ENCODE measurements around the gene PUM2. TPM values are rescaled to one million over a fixed set of nuclear protein-coding genes. Genes with fewer than 3 reads are reported as not detected.

Gene PUM2
- total and polyA plus RNA-seq, 2 of the 8 experiments (the other 6 are each of a cell fraction or from before 2014, with no cell fraction given), result 46.6 to 114 TPM

- Histone ChIP-seq H4K5ac (ENCODE audit: insufficient read length, low read depth, low read length) (no peak overlapping the region), H2BK120ac (replicated peaks; ENCODE audit: low read depth, low read length) (no peak overlapping the region), H3K14ac (ENCODE audit: insufficient read length) (no peak overlapping the region), H3K36me3 (ENCODE audit: control insufficient read depth in 2 of 4, insufficient read depth in 4 of 4, low read length in 3 of 4) (peaks cover 0 to under 1% (median 0%) of the 10 kb centered on the region in 4 experiments; a peak in 1 of 8 replicates), H3K4ac (replicated peaks; ENCODE audit: insufficient read length, low read depth, low read length) (no peak overlapping the region), H2AFZ (ENCODE audit: low read length) (no peak overlapping the region), H3K56ac (replicated peaks; ENCODE audit: insufficient read length, low read depth, low read length) (no peak overlapping the region), H2BK5ac (ENCODE audit: low read depth, low read length) (peak overlapping the region; percentile 78; the same call in 1 of the 2 replicates), H4K91ac (replicated peaks; ENCODE audit: insufficient read length, low read length) (no peak overlapping the region), H3K9me3 (ENCODE audit: insufficient read depth in 2 of 2, low read depth in 1 of 2, low read length in 1 of 2) (no peaks in the 10 kb centered on the region), H4K20me1 (replicated peaks in 1 of 2; ENCODE audit: control insufficient read depth in 1 of 2, insufficient read depth in 2 of 2, low read length in 2 of 2) (no peaks in the 10 kb centered on the region), H3K23ac (ENCODE audit: insufficient read length) (no peak overlapping the region), H3K79me1 (ENCODE audit: low read depth, low read length) (no peaks in the 10 kb centered on the region), H2BK20ac (ENCODE audit: low read length) (0 out of 2 replicates have a peak overlapping the region, but pooled peaks have one; percentile 32), H3K4me1 (replicated peaks in 1 of 4; ENCODE audit: control insufficient read depth in 3 of 4, insufficient read depth in 4 of 4, low read length in 3 of 4) (peaks cover 0 to 8% (median 2%) of the 10 kb centered on the region in 4 experiments; a peak in 5 of 7 replicates), H2BK15ac (ENCODE audit: low read length) (0 out of 2 replicates have a peak overlapping the region, but pooled peaks have one; percentile 46), H3K9ac (replicated peaks in 1 of 4; ENCODE audit: extremely low read depth in 1 of 4, low read depth in 3 of 4, low read length in 3 of 4) (no peak overlapping the region), H3K4me2 (ENCODE audit: insufficient read depth in 1 of 2, low read depth in 2 of 2, low read length in 2 of 2) (no peak overlapping the region), H4K8ac (ENCODE audit: extremely low read depth, insufficient read depth, low read length) (no peak overlapping the region), H2AK5ac (ENCODE audit: low read depth, low read length) (no peak overlapping the region), H3K18ac (ENCODE audit: extremely low read depth, low read length) (no peak overlapping the region; the same call in 1 of the 2 replicates), H3K27ac (ENCODE audit: low read depth, low read length) (0 out of 2 replicates have a peak overlapping the region, but pooled peaks have one; percentile 3), H3K27me3 (replicated peaks in 1 of 4; ENCODE audit: control insufficient read depth in 3 of 4, extremely low read depth in 1 of 4, insufficient read depth in 3 of 4, low read length in 3 of 4) (no peaks in the 10 kb centered on the region; a peak in 1 of 7 replicates), H3K23me2 (ENCODE audit: low read depth, low read length) (no peaks in the 10 kb centered on the region), H2BK12ac (ENCODE audit: low read depth, low read length) (peak overlapping the region; percentile 77; the same call in 1 of the 2 replicates), H3K79me2 (ENCODE audit: control insufficient read depth in 1 of 2, insufficient read depth in 2 of 2, low read length in 2 of 2) (no peaks in the 10 kb centered on the region), H3K4me3 (ENCODE audit: extremely low read depth in 1 of 4, insufficient read depth in 2 of 4, low read depth in 3 of 4, low read length in 4 of 4) (no peak overlapping the region)
- WGBS, 2 experiments (ENCODE audit: extremely low coverage in 1 of 2, insufficient coverage in 1 of 2, insufficient read length in 1 of 2, insufficient replicate concordance in 2 of 2, low coverage in 1 of 2, low lambda C conversion rate in 2 of 2, missing lambda C conversion rate in 1 of 2), result 79% methylated on average over 9 of the region's 9 CpGs; no CpG with 5 or more reads in 1 of the 2 experiments
- FAIRE-seq (no peak), DNase-seq (ENCODE audit: low read depth in 1 of 2, low spot score in 2 of 2) (peak in 1 of 2 experiments; percentile 58)
- TF ChIP-seq YY1 (IDR thresholded peaks at IDR 0.05; ENCODE audit: low read depth, low read length) (no peak), POLR2A (IDR thresholded peaks at IDR 0.05; ENCODE audit: control extremely low read depth in 1 of 2, low read depth in 2 of 2, low read length in 2 of 2) (peak in 1 of 2 experiments; percentile 24; a peak in 1 of 3 replicates), SRF (IDR thresholded peaks at IDR 0.05; ENCODE audit: low read depth, low read length) (peak; percentile 70), RAD21 (IDR thresholded peaks at IDR 0.05 in 1 of 2, conservative IDR thresholded peaks at IDR 0.05 in 1 of 2; ENCODE audit: low read depth in 2 of 2, low read length in 2 of 2) (peak in 1 of 2 experiments; percentile 3; a peak in 2 of 4 replicates), E2F6 (IDR thresholded peaks at IDR 0.05) (peak; percentile 47; the same call in 1 of the 2 replicates), CTBP2 (IDR thresholded peaks at IDR 0.05; ENCODE audit: borderline replicate concordance, insufficient read depth, insufficient read length, low read length) (no peak)
- TF ChIP-seq, protein P1, sequence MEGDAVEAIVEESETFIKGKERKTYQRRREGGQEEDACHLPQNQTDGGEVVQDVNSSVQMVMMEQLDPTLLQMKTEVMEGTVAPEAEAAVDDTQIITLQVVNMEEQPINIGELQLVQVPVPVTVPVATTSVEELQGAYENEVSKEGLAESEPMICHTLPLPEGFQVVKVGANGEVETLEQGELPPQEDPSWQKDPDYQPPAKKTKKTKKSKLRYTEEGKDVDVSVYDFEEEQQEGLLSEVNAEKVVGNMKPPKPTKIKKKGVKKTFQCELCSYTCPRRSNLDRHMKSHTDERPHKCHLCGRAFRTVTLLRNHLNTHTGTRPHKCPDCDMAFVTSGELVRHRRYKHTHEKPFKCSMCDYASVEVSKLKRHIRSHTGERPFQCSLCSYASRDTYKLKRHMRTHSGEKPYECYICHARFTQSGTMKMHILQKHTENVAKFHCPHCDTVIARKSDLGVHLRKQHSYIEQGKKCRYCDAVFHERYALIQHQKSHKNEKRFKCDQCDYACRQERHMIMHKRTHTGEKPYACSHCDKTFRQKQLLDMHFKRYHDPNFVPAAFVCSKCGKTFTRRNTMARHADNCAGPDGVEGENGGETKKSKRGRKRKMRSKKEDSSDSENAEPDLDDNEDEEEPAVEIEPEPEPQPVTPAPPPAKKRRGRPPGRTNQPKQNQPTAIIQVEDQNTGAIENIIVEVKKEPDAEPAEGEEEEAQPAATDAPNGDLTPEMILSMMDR (IDR thresholded peaks at IDR 0.05; ENCODE audit: control extremely low read depth in 1 of 3, insufficient read depth in 1 of 3, low read depth in 1 of 3, low read length in 3 of 3), result peak in 1 of 3 experiments; percentile 19; a peak in 2 of 4 replicates
- CTCF ChIA-PET (ENCODE audit: partially characterized antibody), result interaction anchor here (0.8 to 5.2 kb wide), 27 partner anchors 10 to 294 kb away, joined by 3 to 63 read pairs (median 4); partner anchors contain the start of gene SDC1
- POLR2A ChIA-PET (ENCODE audit: partially characterized antibody), result interaction anchor here (1.0 to 1.4 kb wide), 3 partner anchors 11 to 93 kb away, joined by 3 to 5 read pairs (median 3); no protein-coding TSS in a partner anchor
These were observed 107.8 kb downstream of the PUM2 start for GRCh38 chr2:20242727-20243377.

Data from H1 (cell line).